22Rv1 (cell line): ENCODE data around the gene CAMTA1.
A peak's percentile ranks its signal among the peaks of the same experiment; 100 is the strongest.

Experiments
- H3K27ac ChIP-seq: fragments of 450-650 bp; 2 replicates; pipeline ENCODE4 v1.5.1; 2017
- CTCF ChIP-seq: fragments of 450-650 bp; IDR thresholded peaks from 2 replicates; pipeline ENCODE4 v1.5.1; 2017; ENCODE audit warnings: mild to moderate bottlenecking
- ZFX ChIP-seq: fragments of 450-650 bp; IDR thresholded peaks from 2 replicates; pipeline ENCODE4 v1.6.1; 2017; ENCODE audit warnings: antibody characterized with exemption, borderline replicate concordance

The CAMTA1 gene

DNA sequence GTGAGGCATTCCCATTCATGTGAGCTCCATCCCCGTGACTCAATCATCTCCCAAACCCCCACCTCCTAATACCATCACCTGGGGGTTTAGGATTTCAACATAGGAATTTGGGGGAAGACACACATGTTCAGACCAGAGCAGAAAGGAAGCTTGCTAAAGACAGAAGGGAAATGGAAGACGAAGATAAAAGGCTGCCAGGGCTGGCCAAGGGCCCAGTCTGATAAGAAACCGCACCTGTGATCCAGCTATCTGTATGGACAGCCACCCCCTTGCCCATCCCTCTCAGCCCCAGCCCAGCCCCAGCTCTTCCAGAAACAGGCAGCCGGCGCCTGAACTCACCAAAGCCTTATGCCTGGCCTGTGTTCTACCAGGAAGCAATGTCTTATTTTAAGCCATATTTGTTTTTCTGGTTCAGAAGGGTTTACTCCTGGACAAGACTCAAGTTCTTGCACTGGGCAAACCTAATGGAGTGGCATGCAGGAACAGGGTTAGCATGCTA is 787.4 kb downstream of the CAMTA1 start:
- no peak overlapping the region for H3K27ac ChIP-seq
- no peak for TF ChIP-seq CTCF
- no peak for TF ChIP-seq ZFX

GRCh38 chr1:7573481-7573880 is 788.2 kb downstream of the CAMTA1 start:
- TF ChIP-seq CTCF: no peak
- no peak for TF ChIP-seq ZFX
- H3K27ac ChIP-seq: no peak overlapping the region

GRCh38 chr1:7574121-7575040 is 789.1 kb downstream of the CAMTA1 start:
- no peak overlapping the region for H3K27ac ChIP-seq
- no peak for TF ChIP-seq CTCF
- no peak for TF ChIP-seq ZFX

- H3K27ac ChIP-seq: no peak overlapping the region
- TF ChIP-seq ZFX: no peak
- no peak for TF ChIP-seq CTCF
These were observed 789.8 kb downstream of the CAMTA1 start for GRCh38 chr1:7575041-7575400.

DNA sequence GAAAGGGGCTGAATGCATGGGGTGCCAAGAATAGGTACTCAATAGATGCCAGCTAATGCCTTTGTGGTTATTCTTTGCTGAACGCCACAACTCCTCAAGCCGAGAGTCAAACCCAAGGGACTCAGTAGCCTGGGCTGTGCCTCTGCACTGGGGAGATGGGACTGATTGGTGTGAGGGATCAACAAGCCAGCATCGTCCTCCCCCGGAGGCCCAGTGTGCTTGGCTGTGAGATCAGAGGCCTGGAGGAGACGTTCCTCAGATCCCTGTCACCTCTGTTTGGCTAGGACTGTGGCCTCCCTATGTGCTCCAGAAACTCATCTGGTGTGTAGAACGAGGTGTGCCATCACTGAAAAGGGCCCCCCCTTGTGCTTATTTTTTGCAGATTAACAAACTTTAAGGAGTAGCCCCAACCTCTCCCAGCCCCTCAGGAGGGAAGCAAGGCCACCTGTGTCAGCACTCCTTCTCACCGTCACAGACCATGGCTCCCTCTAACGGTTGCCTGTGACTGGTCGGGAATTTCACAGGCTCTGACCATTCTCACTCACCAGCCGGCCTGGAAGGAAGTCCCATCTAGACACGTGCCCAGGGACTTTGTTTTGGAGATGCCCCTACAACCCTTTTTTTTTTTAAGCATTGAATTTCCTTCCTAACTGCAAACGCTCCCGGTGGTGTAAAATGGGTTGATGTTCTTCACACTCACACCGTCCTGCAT is 791.8 kb downstream of the CAMTA1 start:
- TF ChIP-seq CTCF: peak; percentile 25; the same call in 1 of the 2 replicates
- no peak for TF ChIP-seq ZFX
- no peak overlapping the region for H3K27ac ChIP-seq

DNA sequence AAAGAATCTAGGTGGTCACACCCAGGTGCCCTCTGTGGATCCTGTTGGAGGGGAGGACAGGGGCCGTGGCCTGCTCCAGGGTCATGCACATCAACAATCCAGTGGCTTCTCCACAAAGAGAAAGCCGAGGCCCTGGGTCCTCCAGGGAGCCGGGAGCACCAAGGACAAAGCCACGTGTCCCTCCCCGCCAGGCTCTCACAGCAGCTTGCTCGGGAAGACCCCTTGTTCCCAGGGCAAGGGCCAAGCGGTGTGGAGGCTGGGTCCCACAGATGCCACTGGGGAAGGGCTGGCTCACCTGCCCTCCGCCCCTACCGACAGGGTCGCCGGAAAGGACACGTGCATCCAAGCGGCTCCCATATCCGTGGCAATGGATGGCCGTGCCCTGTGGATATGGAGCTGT is 793.0 kb downstream of the CAMTA1 start:
- H3K27ac ChIP-seq: no peak overlapping the region
- TF ChIP-seq CTCF (no peak), ZFX (no peak)

DNA sequence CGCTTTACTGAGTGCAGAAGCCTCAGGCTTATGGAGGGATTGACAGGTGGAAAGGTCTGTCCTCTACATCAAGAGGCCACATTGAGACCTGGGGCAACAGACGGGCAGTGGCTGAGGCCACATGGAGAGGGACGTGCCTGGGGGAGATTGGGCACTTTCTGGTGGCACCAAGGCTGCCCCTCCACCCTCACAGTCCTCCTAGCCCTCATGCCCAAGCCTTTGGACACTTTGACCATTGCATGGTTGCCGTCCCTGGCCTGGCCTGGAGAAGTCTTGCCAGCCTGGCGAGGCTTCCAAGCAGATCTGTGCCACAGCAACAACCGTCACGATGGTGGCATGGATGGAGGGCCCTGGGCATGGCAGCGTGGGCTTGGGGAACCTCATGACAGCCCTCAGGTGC is 793.8 kb downstream of the CAMTA1 start:
- TF ChIP-seq CTCF: no peak
- TF ChIP-seq ZFX: no peak
- no peak overlapping the region for H3K27ac ChIP-seq
